ENCODE measurements around the gene ITSN1.
A peak's percentile ranks its signal among the peaks of the same experiment; 100 is the strongest.

DNA sequence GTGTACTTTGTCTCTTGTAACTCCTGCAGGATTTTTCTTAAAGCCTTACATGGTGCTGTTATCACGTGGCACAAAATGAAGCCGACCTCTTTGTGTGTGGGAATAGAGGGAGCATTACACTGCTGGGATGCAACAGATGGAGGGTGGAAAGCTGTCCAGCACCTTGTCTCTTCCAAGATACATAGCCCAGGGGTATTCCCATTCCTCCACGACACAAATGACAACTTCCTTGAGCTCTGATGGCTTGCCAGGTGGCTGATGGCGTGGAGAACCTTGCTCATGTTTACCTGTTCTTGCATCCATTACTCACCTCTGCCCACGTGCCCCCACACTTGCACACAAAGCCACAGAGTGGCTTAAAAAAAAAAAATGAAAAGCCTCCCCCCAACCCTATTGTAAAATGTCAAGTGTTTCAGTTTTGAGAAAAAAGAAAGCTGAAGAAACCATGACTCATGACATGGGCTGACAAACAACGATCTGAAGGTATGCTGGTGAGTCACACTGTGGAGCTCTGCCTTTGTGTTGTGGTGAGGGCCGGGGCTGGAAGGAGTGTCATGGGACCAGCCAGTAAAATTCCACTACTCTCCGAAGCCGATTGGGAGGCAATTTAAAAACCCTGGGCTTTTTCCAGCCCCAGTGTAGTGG is 305.3 kb downstream of the ITSN1 start:
- TF ChIP-seq, protein P1, sequence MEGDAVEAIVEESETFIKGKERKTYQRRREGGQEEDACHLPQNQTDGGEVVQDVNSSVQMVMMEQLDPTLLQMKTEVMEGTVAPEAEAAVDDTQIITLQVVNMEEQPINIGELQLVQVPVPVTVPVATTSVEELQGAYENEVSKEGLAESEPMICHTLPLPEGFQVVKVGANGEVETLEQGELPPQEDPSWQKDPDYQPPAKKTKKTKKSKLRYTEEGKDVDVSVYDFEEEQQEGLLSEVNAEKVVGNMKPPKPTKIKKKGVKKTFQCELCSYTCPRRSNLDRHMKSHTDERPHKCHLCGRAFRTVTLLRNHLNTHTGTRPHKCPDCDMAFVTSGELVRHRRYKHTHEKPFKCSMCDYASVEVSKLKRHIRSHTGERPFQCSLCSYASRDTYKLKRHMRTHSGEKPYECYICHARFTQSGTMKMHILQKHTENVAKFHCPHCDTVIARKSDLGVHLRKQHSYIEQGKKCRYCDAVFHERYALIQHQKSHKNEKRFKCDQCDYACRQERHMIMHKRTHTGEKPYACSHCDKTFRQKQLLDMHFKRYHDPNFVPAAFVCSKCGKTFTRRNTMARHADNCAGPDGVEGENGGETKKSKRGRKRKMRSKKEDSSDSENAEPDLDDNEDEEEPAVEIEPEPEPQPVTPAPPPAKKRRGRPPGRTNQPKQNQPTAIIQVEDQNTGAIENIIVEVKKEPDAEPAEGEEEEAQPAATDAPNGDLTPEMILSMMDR (IDR thresholded peaks at IDR 0.05; ENCODE audit: low read depth, low read length, missing input control) = no peak
- no peak for TF ChIP-seq TAF1 (conservative IDR thresholded peaks at IDR 0.05)
- no peak for TF ChIP-seq YY1 (IDR thresholded peaks at IDR 0.05)
- no peak for TF ChIP-seq GABPA (IDR thresholded peaks at IDR 0.05 in 1 of 2, conservative IDR thresholded peaks at IDR 0.05 in 1 of 2)
- no peak for TF ChIP-seq FOXA1 (IDR thresholded peaks at IDR 0.05)
- TF ChIP-seq, protein P2, sequence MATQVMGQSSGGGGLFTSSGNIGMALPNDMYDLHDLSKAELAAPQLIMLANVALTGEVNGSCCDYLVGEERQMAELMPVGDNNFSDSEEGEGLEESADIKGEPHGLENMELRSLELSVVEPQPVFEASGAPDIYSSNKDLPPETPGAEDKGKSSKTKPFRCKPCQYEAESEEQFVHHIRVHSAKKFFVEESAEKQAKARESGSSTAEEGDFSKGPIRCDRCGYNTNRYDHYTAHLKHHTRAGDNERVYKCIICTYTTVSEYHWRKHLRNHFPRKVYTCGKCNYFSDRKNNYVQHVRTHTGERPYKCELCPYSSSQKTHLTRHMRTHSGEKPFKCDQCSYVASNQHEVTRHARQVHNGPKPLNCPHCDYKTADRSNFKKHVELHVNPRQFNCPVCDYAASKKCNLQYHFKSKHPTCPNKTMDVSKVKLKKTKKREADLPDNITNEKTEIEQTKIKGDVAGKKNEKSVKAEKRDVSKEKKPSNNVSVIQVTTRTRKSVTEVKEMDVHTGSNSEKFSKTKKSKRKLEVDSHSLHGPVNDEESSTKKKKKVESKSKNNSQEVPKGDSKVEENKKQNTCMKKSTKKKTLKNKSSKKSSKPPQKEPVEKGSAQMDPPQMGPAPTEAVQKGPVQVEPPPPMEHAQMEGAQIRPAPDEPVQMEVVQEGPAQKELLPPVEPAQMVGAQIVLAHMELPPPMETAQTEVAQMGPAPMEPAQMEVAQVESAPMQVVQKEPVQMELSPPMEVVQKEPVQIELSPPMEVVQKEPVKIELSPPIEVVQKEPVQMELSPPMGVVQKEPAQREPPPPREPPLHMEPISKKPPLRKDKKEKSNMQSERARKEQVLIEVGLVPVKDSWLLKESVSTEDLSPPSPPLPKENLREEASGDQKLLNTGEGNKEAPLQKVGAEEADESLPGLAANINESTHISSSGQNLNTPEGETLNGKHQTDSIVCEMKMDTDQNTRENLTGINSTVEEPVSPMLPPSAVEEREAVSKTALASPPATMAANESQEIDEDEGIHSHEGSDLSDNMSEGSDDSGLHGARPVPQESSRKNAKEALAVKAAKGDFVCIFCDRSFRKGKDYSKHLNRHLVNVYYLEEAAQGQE (IDR thresholded peaks at IDR 0.05) = no peak
- no peak for TF ChIP-seq FOXA2 (IDR thresholded peaks at IDR 0.05)
- TF ChIP-seq JUND (IDR thresholded peaks at IDR 0.05) = peak; percentile 41 to 87
- TF ChIP-seq, protein P3, sequence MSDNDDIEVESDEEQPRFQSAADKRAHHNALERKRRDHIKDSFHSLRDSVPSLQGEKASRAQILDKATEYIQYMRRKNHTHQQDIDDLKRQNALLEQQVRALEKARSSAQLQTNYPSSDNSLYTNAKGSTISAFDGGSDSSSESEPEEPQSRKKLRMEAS (IDR thresholded peaks at IDR 0.05) = no peak
- TF ChIP-seq RAD21 (IDR thresholded peaks at IDR 0.05) = no peak
- TF ChIP-seq, protein P4, sequence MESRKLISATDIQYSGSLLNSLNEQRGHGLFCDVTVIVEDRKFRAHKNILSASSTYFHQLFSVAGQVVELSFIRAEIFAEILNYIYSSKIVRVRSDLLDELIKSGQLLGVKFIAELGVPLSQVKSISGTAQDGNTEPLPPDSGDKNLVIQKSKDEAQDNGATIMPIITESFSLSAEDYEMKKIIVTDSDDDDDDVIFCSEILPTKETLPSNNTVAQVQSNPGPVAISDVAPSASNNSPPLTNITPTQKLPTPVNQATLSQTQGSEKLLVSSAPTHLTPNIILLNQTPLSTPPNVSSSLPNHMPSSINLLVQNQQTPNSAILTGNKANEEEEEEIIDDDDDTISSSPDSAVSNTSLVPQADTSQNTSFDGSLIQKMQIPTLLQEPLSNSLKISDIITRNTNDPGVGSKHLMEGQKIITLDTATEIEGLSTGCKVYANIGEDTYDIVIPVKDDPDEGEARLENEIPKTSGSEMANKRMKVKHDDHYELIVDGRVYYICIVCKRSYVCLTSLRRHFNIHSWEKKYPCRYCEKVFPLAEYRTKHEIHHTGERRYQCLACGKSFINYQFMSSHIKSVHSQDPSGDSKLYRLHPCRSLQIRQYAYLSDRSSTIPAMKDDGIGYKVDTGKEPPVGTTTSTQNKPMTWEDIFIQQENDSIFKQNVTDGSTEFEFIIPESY (IDR thresholded peaks at IDR 0.05) = no peak
- TF ChIP-seq SP1 (IDR thresholded peaks at IDR 0.05) = no peak
- TF ChIP-seq, protein P5, sequence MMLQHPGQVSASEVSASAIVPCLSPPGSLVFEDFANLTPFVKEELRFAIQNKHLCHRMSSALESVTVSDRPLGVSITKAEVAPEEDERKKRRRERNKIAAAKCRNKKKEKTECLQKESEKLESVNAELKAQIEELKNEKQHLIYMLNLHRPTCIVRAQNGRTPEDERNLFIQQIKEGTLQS (IDR thresholded peaks at IDR 0.05) = no peak
- TF ChIP-seq EGR1 (IDR thresholded peaks at IDR 0.05; ENCODE audit: low read depth in 2 of 2) = no peak

Measured in liver (tissue), 3 donors.